Natural killer cell (primary cell): ENCODE results near the gene NMNAT2. TPM values are rescaled to one million over a fixed set of nuclear protein-coding genes. Genes with fewer than 3 reads are reported as not detected.

Source experiments
- ATAC-seq, 3 donors: fragments of 150-1000 bp in 2 of 3; fragments of 200-7000 bp in 1 of 3; cut with Tn5 transposase; 1 replicate in 1 of 3; 2 replicates in 2 of 3; pipeline ENCODE4 v1.10.0; 2021; ENCODE audit warnings: mild to moderate bottlenecking in 2 of 3, moderate library complexity in 2 of 3
- DNase-seq, 2 donors: peaks; one replicate each; pipeline versions ENCODE4 v3.0.0 to v3.0.0-alpha.2; 2013 to 2021; ENCODE audit warnings: mixed read lengths in 1 of 2
- H3K27ac ChIP-seq: one replicate; pipeline ENCODE4 v1.5.1; 2013; ENCODE audit warnings: mild to moderate bottlenecking, low read length
- H3K27me3 ChIP-seq: one replicate; pipeline ENCODE4 v1.6.1; 2013; ENCODE audit warnings: low read length; ENCODE audit not compliant: control insufficient read depth, insufficient read depth
- H3K36me3 ChIP-seq: one replicate; pipeline ENCODE4 v1.6.1; 2013; ENCODE audit warnings: low read length; ENCODE audit not compliant: control insufficient read depth, insufficient read depth
- H3K4me1 ChIP-seq: one replicate; pipeline ENCODE4 v1.6.1; 2013; ENCODE audit warnings: low read length; ENCODE audit not compliant: control insufficient read depth, insufficient read depth
- H3K4me3 ChIP-seq: one replicate; pipeline ENCODE4 v1.5.1; 2013; ENCODE audit warnings: low read length
- H3K9me3 ChIP-seq: one replicate; pipeline ENCODE4 v1.6.1; 2013; ENCODE audit warnings: low read length; ENCODE audit not compliant: control insufficient read depth, insufficient read depth
- H3K27ac Mint-ChIP-seq, 2 donors: one replicate each; pipeline ENCODE4 v1.8.0; 2022; ENCODE audit warnings: mild to moderate bottlenecking in 2 of 2, mixed read lengths in 2 of 2, moderate library complexity in 1 of 2
- H3K27me3 Mint-ChIP-seq, 2 donors: one replicate each; pipeline ENCODE4 v1.8.0; 2022; ENCODE audit warnings: low read depth in 2 of 2, mixed read lengths in 2 of 2
- H3K36me3 Mint-ChIP-seq: one replicate; pipeline ENCODE4 v1.8.0; 2022; ENCODE audit warnings: mixed read lengths
- H3K4me1 Mint-ChIP-seq, 2 donors: one replicate each; pipeline ENCODE4 v1.8.0; 2022; ENCODE audit warnings: mixed read lengths in 2 of 2
- H3K4me3 Mint-ChIP-seq: one replicate; pipeline ENCODE4 v1.8.0; 2022; ENCODE audit warnings: mild to moderate bottlenecking, moderate library complexity, mixed read lengths
- H3K9me3 Mint-ChIP-seq, 2 donors: one replicate each; pipeline ENCODE4 v1.8.0; 2022; ENCODE audit warnings: mixed read lengths in 2 of 2
- CTCF ChIP-seq: fragments of 200-600 bp; IDR thresholded peaks from one replicate; pipeline ENCODE4 v1.8.0; 2022; ENCODE audit warnings: antibody characterized with exemption
- WGBS: methylation state at CpG from one replicate; pipeline ENCODE4 v1.1.7; 2013; ENCODE audit warnings: missing lambda C conversion rate; ENCODE audit not compliant: insufficient coverage; 5-methylcytosine and 5-hydroxymethylcytosine counted together
- intact Hi-C: fragments of 100-400 bp; cut with micrococcal nuclease; formaldehyde crosslinking; loops from one replicate; pipeline ENCODE4 v1.14.2; 2022
- total RNA-seq, 4 donors: library from RNA; stranded (reverse); fragments of 120-200 nt in 1 of 4; gene quantifications; one replicate each; pipeline versions ENCODE4 v1.2.3 to v1.2.4, GENCODE V29; 2013 to 2022

Gene NMNAT2
- total RNA-seq, 3 donors from 2014 or later (not counting 1 experiment from before 2014, with no cell fraction given), result not detected

GRCh38 chr1:183226361-183226760, 191.8 kb downstream of the NMNAT2 start:
- H3K9me3 ChIP-seq, result no peaks in the 10 kb centered on the region
- 84% methylated on average over 3 of the region's 4 CpGs for WGBS
- H3K4me1 ChIP-seq, result no peaks in the 10 kb centered on the region
- no peaks in the 10 kb centered on the region for H3K36me3 Mint-ChIP-seq
- no peak overlapping the region for H3K27ac ChIP-seq
- no peak for ATAC-seq
- TF ChIP-seq CTCF, result no peak
- intact Hi-C loops, result no loop called here
- H3K36me3 ChIP-seq, result no peaks in the 10 kb centered on the region
- DNase-seq, result no peak
- H3K9me3 Mint-ChIP-seq, result no peaks in the 10 kb centered on the region
- no peak overlapping the region for H3K27ac Mint-ChIP-seq
- H3K27me3 ChIP-seq, result no peaks in the 10 kb centered on the region
- no peak overlapping the region for H3K4me3 Mint-ChIP-seq
- H3K27me3 Mint-ChIP-seq, result peaks cover 6 to 7% of the 10 kb centered on the region in 2 donors
- H3K4me3 ChIP-seq, result no peak overlapping the region
- no peaks in the 10 kb centered on the region for H3K4me1 Mint-ChIP-seq

- Mint-ChIP-seq H3K4me3 (no peak overlapping the region), H3K27me3 (peaks cover 7 to 10% of the 10 kb centered on the region in 2 donors), H3K4me1 (no peaks in the 10 kb centered on the region), H3K27ac (no peak overlapping the region), H3K36me3 (no peaks in the 10 kb centered on the region), H3K9me3 (no peaks in the 10 kb centered on the region)
- Histone ChIP-seq H3K4me3 (no peak overlapping the region), H3K36me3 (no peaks in the 10 kb centered on the region), H3K27ac (no peak overlapping the region), H3K4me1 (peaks cover 3% of the 10 kb centered on the region), H3K27me3 (no peaks in the 10 kb centered on the region), H3K9me3 (no peaks in the 10 kb centered on the region)
- intact Hi-C loops, result no loop called here
- no peak for TF ChIP-seq CTCF
- 76% methylated on average over 3 of the region's 3 CpGs for WGBS
- ATAC-seq (no peak), DNase-seq (no peak)
These were observed 194.7 kb downstream of the NMNAT2 start for GRCh38 chr1:183223467-183223866.

GRCh38 chr1:183222909-183223308, 195.3 kb downstream of the NMNAT2 start:
- no peaks in the 10 kb centered on the region for H3K27me3 ChIP-seq
- no peak for TF ChIP-seq CTCF
- H3K9me3 Mint-ChIP-seq, result no peaks in the 10 kb centered on the region
- no peaks in the 10 kb centered on the region for H3K36me3 ChIP-seq
- 85% methylated on average over 3 of the region's 3 CpGs for WGBS
- H3K4me1 Mint-ChIP-seq, result no peaks in the 10 kb centered on the region
- H3K36me3 Mint-ChIP-seq, result no peaks in the 10 kb centered on the region
- H3K9me3 ChIP-seq, result no peaks in the 10 kb centered on the region
- DNase-seq (no peak), ATAC-seq (no peak)
- peaks cover 7 to 10% of the 10 kb centered on the region in 2 donors for H3K27me3 Mint-ChIP-seq
- H3K27ac Mint-ChIP-seq, result no peak overlapping the region
- intact Hi-C loops, result no loop called here
- H3K4me1 ChIP-seq, result peaks cover 3% of the 10 kb centered on the region
- no peak overlapping the region for H3K4me3 ChIP-seq
- H3K4me3 Mint-ChIP-seq, result no peak overlapping the region
- H3K27ac ChIP-seq, result no peak overlapping the region

GRCh38 chr1:183219616-183220009, 198.6 kb downstream of the NMNAT2 start:
- no peak overlapping the region for H3K4me3 ChIP-seq
- no peaks in the 10 kb centered on the region for H3K4me1 Mint-ChIP-seq
- ATAC-seq (no peak), DNase-seq (no peak)
- intact Hi-C loops, result no loop called here
- no peak overlapping the region for H3K4me3 Mint-ChIP-seq
- no peak overlapping the region for H3K27ac Mint-ChIP-seq
- peaks cover 1 to 11% of the 10 kb centered on the region in 2 donors for H3K27me3 Mint-ChIP-seq
- TF ChIP-seq CTCF, result no peak
- no peaks in the 10 kb centered on the region for H3K9me3 ChIP-seq
- no peaks in the 10 kb centered on the region for H3K36me3 ChIP-seq
- no peaks in the 10 kb centered on the region for H3K27me3 ChIP-seq
- H3K4me1 ChIP-seq, result peaks cover 3% of the 10 kb centered on the region
- H3K9me3 Mint-ChIP-seq, result no peaks in the 10 kb centered on the region
- no peak overlapping the region for H3K27ac ChIP-seq
- H3K36me3 Mint-ChIP-seq, result no peaks in the 10 kb centered on the region
